GM23338 (cell line): ENCODE data around the gene MYO9B.

Source experiments
- CREB1 ChIP-seq: fragments of 250-450 bp; sonication (Bioruptor Pico); IDR thresholded peaks from 2 replicates; pipeline ENCODE4 v1.5.0; 2020; ENCODE audit warnings: low read depth, mild to moderate bottlenecking, moderate library complexity
- EZH2 ChIP-seq: fragments of 200-600 bp; sonication (generic); IDR thresholded peaks from one replicate; pipeline ENCODE4 v1.8.0; 2017; ENCODE audit warnings: antibody characterized with exemption, mild to moderate bottlenecking, low read depth; ENCODE audit not compliant: unreplicated experiment
- POLR2AphosphoS5 ChIP-seq: IDR thresholded peaks from 2 replicates; pipeline ENCODE4 v1.6.1; 2016; ENCODE audit warnings: antibody characterized with exemption, low read depth
- ZNF331 ChIP-seq: fragments of 250-450 bp; sonication (Bioruptor Pico); IDR thresholded peaks from 2 replicates; pipeline ENCODE4 v1.5.0; 2020; ENCODE audit warnings: low read depth, mild to moderate bottlenecking, moderate library complexity
- TF ChIP-seq, protein P1 (sequence below), 2 experiments: fragments of 200-600 bp in 1 of 2; sonication (generic) in 1 of 2; conservative IDR thresholded peaks; 2 replicates each; pipeline versions ENCODE4 v1.5.1 to v1.6.1; 2016 to 2017; ENCODE audit warnings: antibody characterized with exemption in 2 of 2, low read depth in 2 of 2, mild to moderate bottlenecking in 2 of 2, moderate library complexity in 1 of 2
- TF ChIP-seq, protein P2 (sequence below): IDR thresholded peaks from one replicate; pipeline ENCODE4 v1.6.1; 2018; ENCODE audit warnings: antibody characterized with exemption; ENCODE audit not compliant: unreplicated experiment

DNA sequence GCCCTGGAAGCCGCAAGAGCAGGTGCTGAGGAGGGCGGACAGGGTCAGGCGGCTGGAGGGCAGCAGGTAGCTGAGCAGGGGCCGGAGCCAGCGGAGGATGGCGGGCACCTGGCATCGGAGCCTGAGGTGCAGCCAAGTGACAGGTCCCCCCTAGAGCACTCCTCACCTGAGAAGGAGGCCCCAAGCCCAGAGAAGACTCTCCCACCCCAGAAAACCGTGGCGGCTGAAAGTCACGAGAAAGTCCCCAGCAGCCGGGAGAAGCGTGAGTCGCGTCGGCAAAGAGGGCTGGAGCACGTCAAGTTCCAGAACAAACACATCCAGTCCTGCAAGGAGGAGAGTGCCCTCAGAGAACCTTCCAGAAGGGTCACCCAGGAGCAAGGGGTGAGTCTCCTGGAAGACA, 119.0 kb downstream of the MYO9B start:
- TF ChIP-seq, protein P1, sequence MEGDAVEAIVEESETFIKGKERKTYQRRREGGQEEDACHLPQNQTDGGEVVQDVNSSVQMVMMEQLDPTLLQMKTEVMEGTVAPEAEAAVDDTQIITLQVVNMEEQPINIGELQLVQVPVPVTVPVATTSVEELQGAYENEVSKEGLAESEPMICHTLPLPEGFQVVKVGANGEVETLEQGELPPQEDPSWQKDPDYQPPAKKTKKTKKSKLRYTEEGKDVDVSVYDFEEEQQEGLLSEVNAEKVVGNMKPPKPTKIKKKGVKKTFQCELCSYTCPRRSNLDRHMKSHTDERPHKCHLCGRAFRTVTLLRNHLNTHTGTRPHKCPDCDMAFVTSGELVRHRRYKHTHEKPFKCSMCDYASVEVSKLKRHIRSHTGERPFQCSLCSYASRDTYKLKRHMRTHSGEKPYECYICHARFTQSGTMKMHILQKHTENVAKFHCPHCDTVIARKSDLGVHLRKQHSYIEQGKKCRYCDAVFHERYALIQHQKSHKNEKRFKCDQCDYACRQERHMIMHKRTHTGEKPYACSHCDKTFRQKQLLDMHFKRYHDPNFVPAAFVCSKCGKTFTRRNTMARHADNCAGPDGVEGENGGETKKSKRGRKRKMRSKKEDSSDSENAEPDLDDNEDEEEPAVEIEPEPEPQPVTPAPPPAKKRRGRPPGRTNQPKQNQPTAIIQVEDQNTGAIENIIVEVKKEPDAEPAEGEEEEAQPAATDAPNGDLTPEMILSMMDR (conservative IDR thresholded peaks at IDR 0.05; ENCODE audit: low read depth in 2 of 2): no peak
- TF ChIP-seq EZH2: no peak
- TF ChIP-seq, protein P2, sequence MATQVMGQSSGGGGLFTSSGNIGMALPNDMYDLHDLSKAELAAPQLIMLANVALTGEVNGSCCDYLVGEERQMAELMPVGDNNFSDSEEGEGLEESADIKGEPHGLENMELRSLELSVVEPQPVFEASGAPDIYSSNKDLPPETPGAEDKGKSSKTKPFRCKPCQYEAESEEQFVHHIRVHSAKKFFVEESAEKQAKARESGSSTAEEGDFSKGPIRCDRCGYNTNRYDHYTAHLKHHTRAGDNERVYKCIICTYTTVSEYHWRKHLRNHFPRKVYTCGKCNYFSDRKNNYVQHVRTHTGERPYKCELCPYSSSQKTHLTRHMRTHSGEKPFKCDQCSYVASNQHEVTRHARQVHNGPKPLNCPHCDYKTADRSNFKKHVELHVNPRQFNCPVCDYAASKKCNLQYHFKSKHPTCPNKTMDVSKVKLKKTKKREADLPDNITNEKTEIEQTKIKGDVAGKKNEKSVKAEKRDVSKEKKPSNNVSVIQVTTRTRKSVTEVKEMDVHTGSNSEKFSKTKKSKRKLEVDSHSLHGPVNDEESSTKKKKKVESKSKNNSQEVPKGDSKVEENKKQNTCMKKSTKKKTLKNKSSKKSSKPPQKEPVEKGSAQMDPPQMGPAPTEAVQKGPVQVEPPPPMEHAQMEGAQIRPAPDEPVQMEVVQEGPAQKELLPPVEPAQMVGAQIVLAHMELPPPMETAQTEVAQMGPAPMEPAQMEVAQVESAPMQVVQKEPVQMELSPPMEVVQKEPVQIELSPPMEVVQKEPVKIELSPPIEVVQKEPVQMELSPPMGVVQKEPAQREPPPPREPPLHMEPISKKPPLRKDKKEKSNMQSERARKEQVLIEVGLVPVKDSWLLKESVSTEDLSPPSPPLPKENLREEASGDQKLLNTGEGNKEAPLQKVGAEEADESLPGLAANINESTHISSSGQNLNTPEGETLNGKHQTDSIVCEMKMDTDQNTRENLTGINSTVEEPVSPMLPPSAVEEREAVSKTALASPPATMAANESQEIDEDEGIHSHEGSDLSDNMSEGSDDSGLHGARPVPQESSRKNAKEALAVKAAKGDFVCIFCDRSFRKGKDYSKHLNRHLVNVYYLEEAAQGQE: no peak
- no peak for TF ChIP-seq CREB1 (CRISPR knock-in tag)
- TF ChIP-seq POLR2AphosphoS5: no peak
- no peak for TF ChIP-seq ZNF331
